Brain pericyte (primary cell): Measurements from ENCODE around the gene MRPS7.

Experiments used
- DNase-seq: peaks from one replicate; pipeline ENCODE4 v3.0.0-alpha.2; 2012; ENCODE audit warnings: low read depth, low spot score

Gene MRPS7

DNA sequence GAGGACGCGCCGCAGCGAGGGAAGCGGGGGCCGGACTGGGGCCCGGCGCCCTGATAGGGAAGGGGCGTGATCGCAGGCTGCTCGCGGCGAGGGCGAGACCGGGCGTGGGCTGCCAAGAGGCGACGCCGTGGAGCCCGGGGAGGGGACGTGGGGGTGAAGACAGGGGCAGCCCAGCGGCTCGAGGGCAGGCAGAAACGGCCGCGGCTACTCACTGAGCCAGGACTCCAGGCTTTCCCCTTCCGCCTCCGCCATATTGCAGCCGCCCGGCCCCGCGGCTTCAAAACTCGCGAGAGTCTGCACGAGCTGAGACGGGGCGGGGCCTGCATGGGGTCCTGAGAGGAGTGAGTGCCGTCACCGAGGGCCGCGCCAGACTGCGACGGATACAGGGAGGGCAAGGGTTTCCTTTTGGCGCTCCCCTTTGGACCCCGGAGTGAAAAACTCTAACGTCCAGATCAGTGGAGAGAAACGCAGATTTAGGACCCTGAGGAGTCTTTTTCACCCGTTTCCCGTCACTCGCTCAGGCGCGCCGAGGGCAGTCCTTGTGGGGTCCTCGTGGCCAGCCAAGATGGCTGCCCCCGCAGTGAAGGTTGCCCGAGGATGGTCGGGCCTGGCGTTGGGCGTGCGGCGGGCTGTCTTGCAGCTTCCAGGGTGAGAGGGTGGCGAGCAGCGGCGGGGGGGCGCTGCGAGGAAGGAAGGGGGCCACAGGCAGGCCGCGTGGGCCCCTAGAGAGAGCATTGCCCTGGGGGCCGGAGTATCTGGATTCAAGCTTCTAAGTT is at the start of gene MRPS7, which contains the start of gene GGA3:
Gene MRPS7 (plus strand): TSS at position 544 of the 776 bp plus-strand sequence. CDS start 22 bp downstream, at position 566.
Gene GGA3 (minus strand): TSS at position 271 of the 776 bp plus-strand sequence. CDS start 19 bp downstream, at position 252.
- peak; percentile 84 for DNase-seq

DNA sequence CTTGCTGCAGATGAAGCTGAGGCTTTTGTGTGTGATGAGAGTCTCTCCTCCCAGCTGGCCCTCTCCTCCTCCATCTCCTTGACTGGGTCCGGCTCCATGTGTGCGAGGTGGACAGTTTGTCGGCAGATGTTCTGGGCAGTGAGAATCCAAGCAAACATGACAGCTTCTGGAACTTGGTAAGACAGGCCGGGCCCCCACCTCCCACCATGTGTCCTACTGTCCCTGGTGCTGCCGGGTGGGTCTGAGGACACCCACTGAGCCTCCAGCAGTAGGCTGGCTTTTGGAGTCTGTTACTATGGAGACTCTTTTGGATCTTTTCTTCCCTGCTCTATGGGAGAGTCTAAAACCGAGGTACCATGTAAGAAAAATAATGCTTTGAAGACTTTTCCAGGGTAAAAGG is 43.5 kb upstream of the MRPS7 start:
- DNase-seq, result no peak

DNA sequence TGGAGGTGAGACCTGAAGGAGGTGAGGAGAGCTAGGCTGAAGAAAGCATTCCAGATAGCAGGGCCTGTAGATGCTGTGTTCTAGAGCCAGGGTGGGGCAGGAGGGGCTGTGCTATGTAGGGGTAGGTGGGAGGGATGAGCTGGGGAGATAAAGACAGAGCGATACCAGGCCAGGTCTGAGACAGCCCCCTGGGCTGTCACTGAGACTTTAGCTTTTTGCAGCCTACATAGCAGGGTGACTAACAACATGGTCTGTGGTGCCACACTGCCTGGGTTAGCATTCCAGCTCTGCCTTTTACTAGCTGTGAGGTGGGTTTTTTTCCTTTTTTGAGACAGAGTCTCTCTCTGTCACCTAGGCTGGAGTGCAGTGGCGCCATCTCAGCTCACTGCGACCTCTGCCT is 41.9 kb upstream of the MRPS7 start:
- DNase-seq, result no peak

DNA sequence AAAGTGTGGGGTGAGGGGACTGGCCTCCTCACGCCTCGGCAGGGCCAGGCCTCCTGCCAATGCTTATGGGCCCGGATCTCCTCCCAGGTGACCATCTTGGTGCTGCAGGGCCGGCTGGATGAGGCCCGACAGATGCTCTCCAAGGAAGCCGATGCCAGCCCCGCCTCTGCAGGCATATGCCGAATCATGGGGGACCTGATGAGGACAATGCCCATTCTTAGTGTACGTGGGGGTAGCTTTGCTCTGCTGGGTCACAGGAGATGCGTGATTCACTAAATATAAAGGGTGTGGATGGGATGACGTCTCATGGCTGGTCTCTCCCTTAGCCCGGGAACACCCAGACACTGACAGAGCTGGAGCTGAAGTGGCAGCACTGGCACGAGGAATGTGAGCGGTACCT is 36.7 kb upstream of the MRPS7 start:
- DNase-seq, result no peak

DNA sequence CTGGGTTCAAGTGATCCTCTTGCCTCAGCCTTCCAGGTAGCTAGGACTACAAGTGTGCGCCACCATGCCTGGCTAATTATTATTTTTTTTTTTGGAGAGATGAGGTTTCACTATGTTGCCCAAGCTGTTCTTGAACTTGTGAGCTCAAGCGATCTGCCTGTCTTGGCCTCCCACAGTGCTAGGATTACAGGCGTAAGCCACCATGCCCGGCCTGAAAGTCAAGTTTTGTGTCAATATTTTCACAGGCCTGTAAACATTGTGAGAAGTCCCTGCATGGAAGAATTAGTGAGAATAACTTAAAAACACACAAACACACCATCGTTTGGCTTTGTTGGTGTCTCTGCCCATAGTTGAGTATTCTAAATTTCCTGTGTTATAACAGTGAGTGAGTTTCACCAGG is 34.0 kb upstream of the MRPS7 start:
- DNase-seq, result no peak

DNA sequence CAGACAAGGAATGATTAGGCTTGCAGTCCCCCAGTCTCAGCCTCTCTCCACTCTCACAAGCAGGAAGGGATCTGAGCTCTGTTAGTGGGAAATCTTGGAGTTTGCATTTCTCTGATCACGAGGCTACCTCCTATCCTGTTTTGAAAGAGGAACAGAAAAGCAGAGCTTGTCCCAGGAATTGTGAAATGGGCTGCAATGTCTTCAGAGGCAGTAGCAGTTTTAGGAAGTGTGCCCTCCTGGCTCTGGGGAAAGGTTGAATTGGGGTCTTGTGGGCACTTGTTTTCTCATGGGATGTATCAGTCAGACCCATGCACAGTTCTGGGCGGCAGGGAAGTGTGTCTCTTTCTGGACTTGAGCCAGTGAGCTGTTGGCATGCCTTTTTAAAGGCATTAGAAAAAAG is 33.4 kb upstream of the MRPS7 start:
- DNase-seq, result no peak

DNA sequence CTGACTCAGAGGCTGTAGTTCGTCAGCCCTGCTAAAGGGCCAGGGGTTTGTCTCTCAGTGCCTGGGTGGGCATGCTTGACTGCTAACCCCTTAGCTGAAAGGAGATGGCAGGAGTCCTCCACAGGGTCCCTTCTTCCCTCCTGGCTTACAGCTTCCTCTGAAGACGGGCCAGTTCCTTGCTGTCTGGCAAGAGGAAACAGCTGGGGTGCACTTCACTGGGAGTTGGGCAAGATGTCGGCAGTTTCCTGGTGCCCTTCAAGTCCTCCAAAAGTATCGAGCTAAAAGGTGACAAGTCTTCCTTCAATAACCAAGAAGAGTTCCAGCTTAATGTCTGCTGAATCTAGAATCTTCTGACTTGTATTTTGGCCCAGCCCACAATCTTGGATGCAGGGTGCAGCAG is 32.8 kb upstream of the MRPS7 start:
- DNase-seq, result no peak

DNA sequence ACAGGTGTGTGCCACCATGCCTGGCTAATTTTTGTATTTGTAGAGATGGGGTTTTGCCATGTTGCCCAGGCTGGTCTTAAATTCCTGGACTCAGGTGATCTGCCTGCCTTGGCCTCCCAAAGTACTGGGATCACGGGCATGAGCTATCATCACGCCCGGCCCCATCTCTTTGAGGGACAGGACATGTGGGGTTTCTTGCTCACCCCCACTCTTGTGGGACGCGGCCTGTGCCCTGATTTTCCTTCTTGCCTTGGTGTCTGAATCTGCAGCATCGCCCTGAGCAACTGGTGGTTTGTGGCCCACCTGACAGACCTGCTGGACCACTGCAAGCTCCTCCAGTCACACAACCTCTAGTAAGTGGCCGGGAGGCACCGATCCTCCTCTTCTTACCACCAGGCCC is 30.6 kb upstream of the MRPS7 start:
- DNase-seq, result no peak

DNA sequence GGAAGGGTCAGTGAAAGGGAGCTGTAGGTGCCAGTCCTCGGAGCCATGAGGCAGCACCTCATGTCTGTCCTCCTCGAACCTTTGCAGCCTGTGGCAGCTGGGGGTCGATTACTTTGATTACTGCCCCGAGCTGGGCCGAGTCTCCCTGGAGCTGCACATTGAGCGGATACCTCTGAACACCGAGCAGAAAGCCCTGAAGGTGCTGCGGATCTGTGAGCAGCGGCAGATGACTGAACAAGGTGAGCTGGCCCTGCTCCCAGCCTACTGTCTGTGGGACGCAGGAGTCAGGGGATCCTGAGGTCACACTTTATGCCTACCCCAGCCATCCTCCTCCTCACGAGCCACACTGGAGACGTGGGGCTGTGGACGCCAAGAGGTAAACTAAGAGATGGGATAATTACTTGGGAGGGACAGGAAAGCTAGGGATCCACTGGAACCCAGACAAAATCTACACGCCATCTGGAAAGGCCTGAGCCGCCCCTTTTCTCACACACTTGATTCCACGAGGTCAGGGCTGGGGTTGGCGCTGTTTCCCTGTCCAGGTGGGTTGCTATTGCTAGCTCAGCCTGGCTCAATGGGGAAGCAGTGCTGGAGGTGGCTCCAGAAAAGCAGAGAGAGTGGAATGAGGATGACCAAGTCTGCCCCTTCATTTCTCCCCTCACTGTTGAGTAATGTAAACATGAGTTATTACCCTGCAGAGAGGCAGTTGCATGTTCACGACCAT is 29.8 kb upstream of the MRPS7 start:
- no peak for DNase-seq

DNA sequence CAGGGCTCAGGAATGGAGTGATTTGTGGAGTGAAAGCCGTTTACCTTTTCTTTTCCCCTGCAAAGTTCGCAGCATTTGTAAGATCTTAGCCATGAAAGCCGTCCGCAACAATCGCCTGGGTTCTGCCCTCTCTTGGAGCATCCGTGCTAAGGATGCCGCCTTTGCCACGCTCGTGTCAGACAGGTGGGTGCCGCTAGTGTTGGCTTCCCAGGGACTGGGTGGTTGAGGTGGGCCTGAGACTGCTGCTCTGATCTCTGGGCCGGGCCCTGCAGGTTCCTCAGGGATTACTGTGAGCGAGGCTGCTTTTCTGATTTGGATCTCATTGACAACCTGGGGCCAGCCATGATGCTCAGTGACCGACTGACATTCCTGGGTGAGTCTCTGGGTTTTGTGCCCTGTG is 28.9 kb upstream of the MRPS7 start:
- no peak for DNase-seq

DNA sequence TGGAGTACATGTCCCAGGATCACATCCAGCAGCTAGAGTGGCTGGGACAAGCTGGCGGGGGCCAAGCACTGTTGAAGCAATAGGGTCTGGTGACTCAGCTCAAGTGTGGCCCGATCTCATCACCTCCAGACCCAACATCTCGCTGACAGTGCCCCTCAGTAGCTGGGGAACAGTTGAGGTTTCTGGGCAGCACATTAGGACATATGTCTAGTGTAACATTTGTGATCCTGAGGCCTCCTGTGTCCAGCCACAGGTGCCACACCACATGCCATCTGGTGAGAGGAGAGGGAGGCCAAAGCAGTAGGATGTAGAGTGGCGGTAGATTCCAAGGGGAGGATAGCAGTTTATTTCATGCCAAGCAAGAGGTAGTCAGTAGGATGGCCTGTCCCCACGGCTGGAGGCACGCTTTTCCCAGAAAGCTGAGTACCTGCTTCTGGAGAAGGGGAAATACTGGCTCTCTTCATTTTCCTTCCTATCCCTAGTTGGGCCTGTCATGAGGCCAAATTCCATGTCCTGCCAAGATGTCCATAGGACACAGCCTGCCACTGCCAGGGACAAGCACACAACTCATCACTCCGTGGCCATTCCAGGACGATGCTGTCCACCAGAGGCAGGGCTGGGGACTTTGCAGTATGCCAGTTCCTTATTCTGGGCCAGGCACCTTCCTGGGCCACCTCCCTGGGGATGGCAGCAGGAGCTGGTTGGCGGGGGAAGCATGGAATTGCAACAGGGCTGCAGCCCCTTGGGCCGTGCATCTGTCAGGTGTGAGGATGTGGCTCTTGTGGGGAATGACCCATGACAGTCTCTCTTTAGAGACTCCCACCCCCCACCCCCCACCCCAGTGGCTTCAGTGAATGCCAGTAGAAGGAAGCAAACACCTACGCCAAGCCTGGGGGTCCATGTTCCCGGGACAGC is 24.3 kb upstream of the MRPS7 start:
- DNase-seq, result no peak

DNA sequence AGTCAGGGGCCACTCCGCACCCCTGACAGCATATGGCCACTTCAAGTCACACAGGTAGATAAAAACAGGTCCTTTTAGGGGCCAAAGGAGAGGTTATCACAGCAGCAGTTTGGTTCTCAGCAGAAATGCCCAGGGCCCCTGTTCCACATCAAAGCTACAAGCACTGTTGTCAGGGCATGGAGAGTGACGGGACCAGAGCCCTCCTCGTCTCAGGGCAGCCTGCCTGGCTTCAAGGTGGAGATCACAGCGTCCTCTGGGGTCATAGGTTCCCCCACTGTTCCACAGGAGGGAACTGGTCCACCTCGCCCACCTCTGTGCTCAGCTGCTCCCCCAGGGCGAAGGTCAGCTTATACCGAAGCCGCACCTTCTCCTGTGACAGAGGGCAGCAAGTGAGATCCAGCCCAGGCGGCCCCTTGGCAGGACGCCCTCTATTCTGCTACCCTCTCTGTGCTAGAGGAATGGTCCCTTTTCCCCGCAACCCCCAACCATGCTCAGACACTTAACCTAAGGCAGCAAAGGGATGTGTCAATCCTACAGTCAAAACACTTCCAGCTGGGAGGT is 23.6 kb upstream of the MRPS7 start:
- DNase-seq, result no peak

DNA sequence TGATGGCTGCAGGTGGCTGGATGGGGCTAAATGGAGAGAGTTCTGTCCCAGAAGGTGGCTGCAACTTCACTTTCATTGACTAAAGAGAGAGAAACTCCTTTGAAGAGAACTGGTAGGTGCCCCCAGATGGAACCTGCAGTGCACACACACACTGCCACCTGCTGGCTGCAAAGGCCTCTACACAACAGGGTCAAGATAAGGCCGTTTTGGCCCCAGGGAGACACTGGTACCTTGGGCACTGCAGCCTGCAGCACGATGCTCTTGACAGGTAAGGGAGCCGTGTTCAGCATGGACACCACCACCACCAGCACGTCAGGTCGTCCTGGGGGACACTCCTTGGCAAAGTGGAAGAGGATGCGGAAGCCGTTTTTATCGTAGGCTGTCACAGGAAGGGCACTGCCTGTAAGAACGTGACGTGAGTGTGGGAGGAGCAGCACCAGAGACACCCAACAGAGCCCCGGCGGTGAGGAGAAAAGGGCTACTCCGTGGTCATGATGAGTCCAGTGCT is 22.9 kb upstream of the MRPS7 start:
- DNase-seq, result no peak

DNA sequence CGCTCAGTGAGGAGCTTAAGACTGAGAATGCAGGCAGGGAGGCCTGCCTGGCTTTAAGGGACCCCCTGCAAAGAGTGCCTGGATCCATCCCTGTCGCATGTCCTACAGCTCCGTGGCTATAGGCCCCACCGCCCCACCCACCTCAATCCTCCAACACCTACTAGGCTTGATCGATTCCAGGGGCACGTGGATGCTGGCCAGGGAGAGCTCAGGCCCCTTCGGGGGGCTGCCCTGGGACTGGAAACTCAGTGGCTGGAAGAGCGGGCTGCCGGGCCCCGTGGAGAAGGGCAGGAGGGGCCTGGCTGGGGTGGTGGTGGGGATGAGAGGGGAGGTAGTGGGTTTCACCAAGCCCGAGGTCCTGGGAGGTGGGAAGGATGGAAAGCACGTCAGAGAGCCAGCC is 22.5 kb upstream of the MRPS7 start:
- no peak for DNase-seq

DNA sequence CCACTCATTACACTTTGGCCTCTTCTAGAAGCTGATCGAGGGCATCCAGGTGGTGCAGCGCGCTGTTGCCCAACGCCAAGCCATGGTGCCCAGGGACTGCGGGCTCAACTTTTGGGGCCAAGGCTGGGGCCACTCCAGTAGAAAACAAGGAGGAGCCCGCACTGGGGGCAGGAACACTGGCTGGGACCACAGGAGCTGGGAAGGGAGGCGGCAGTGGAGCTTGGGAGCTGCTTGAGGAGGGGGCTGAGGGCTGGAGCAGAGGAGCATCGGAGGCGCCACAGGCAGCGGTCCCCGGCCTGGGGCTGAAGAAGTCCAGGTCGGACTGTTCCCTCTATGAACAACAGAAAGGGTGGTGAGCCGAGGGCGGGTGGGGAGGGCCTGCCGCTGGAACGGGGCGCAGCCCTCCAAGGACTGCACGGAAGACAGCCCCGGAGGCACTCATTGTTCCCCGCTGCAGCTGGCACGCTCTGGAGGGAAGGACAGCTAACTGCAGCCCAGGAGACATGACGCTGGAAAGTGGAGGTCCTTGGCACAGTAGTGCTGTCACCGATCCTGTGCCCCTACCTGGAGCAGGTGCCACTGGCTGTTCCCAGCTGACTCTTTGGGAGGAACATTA is 21.8 kb upstream of the MRPS7 start:
- DNase-seq, result no peak

DNA sequence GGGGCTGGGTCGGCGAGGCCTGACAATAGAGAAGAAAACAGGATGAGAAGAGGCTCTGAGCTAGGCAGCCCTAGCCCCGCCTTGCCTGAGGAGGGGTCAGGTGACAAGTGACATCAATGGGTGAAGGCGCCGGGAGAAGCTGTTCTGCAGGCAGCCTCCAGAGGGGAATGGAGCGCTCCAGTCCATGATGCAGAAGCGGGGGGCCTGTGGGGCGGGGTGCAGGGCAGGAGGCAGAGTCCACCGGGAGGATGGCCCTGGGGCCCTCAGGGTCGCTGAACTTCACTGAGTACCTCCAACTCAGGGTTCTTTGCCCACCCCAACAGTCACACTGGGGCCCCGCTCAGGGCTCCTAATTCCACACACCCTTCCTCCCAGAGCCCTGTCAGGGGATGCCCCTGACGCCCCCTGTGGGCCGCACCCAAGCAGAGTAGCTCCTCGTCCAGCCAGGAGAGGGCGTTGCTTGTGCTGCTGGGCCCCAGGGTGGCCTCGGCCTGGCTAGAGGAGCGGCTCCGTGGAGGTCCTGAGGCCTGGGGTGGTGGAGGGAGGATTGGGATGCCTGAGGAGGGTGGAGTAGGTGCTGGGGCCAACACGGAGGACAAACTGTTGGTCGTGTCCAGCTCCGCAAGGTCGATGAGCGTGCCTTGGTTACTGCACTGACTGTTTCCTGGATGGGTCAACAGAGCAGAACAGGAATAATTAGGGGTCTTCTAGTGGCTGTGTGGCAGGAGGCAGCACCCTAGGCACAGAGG is 21.1 kb upstream of the MRPS7 start:
- no peak for DNase-seq

DNA sequence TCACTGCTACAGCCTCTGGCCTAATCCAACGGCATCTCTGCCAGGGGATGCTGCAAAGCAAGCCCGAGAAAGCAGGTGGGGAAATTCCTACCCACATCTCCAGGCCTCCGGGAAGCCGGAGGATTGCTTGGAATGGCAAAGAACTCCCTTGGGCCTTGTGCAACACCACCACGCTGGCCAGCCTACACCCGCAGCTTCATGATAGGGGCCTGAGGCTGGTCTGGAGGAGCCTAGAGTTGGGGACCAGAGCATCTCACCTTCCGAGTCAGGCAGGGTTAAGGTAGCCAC is 20.6 kb upstream of the MRPS7 start:
- no peak for DNase-seq

DNA sequence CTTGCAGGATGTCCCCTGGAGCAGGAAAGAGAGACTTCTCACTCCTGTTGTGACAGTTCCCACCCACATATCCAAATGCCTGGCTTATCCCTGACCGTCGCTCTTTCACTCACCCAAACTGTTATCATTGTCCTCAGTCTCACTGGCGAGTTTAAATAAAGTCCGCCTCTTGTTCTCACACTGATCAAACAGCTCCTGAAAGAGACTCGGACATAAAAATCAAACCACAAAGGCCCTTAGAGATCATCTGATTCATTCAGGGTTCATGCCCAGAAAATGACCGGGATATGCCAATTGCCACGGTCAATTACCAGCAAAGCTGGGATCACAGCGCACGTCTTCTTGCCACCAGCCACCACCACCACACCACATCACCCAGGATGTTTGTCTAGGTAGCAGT is 20.2 kb upstream of the MRPS7 start:
- no peak for DNase-seq

DNA sequence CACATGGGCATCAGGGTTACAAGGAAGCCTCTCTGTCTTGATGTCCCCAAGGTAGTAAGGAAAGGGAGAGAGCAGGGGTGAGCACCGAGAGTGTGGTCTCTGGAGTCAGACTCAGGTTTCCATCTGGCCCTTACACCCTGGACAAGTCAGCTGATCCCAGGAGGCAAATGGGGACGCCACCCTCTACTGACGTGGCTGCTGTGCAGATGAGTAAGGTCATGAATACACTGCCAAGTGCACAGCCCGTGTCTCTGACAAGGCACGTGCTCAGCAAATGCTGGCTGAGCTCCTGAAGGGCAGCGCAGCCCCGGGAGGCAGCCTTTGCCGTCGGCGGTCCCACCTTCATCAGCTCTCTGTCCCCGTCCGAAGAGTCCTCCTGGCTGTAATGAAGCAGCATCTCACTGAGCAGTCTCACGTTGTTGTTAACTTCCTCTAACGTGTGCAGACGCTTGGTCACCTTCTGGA is 19.7 kb upstream of the MRPS7 start:
- DNase-seq, result no peak

DNA sequence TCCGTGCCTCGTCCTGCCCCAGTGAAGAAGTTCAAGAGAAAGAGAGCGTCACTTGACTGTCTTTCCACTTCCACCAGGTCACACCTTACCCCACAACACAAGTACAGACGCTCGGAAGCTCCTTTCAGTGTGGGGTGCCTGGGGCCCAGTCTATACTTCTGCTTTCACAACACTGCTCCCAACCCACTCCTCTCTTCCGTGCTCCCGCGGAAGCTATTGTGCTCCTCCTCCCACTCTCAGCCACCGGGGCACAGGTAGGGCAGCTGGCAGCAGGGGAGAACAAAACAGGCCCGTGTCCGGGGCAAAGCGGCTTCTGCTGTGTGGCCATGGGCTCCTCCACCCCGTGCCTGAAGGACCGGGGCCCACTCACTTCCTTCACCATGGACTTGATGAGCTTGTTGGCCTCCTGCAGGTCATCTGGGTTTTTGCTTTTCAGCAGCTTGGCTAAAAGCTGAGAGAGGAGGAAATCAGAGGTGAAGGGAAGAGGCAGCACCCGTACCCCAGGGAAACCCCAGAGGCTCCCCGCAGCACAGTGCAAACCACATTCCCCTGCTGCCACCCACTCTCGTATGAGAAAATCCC is 19.1 kb upstream of the MRPS7 start:
- DNase-seq, result no peak
